ENCODE measurements around the gene HES3.

- TF ChIP-seq, protein P1, sequence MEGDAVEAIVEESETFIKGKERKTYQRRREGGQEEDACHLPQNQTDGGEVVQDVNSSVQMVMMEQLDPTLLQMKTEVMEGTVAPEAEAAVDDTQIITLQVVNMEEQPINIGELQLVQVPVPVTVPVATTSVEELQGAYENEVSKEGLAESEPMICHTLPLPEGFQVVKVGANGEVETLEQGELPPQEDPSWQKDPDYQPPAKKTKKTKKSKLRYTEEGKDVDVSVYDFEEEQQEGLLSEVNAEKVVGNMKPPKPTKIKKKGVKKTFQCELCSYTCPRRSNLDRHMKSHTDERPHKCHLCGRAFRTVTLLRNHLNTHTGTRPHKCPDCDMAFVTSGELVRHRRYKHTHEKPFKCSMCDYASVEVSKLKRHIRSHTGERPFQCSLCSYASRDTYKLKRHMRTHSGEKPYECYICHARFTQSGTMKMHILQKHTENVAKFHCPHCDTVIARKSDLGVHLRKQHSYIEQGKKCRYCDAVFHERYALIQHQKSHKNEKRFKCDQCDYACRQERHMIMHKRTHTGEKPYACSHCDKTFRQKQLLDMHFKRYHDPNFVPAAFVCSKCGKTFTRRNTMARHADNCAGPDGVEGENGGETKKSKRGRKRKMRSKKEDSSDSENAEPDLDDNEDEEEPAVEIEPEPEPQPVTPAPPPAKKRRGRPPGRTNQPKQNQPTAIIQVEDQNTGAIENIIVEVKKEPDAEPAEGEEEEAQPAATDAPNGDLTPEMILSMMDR (IDR thresholded peaks at IDR 0.05; ENCODE audit: insufficient read depth, low read length, poor library complexity, severe bottlenecking), result no peak
- no peak for TF ChIP-seq EZH2phosphoT487 (conservative IDR thresholded peaks at IDR 0.05; ENCODE audit: low read length)
Measured at GRCh38 chr1:6243993-6244392, at the start of gene HES3.
